Neural progenitor cell (in vitro differentiated cells): ENCODE data around the gene CLEC20A. TPM values are rescaled to one million over a fixed set of nuclear protein-coding genes. Genes with fewer than 3 reads are reported as not detected.
A peak's percentile ranks its signal among the peaks of the same experiment; 100 is the strongest.

ENCODE experiments used
- DNase-seq: peaks from one replicate; pipeline ENCODE4 v3.0.0-alpha.2; 2016; ENCODE audit warnings: low spot score
- H2AFZ ChIP-seq: fragments of 200-600 bp; sonication (generic); replicated peaks from 2 replicates; pipeline ENCODE4 v1.6.1; 2016; ENCODE audit warnings: antibody characterized with exemption
- H3F3A ChIP-seq: fragments of 200-600 bp; sonication (generic); 2 replicates; pipeline ENCODE4 v1.6.1; 2016; ENCODE audit warnings: antibody characterized with exemption, low read depth
- H3K27ac ChIP-seq: fragments of 200-600 bp; sonication (generic); 2 replicates; pipeline ENCODE4 v1.5.1; 2016; ENCODE audit warnings: mild to moderate bottlenecking
- H3K27me3 ChIP-seq: fragments of 200-600 bp; sonication (generic); 2 replicates; pipeline ENCODE4 v1.6.1; 2016; ENCODE audit warnings: mild to moderate bottlenecking, moderate library complexity
- H3K36me3 ChIP-seq: fragments of 200-600 bp; sonication (generic); 2 replicates; pipeline ENCODE4 v1.5.1; 2016
- H3K4me1 ChIP-seq: fragments of 200-600 bp; sonication (generic); 2 replicates; pipeline ENCODE4 v1.6.1; 2016; ENCODE audit warnings: mixed run types
- H3K4me2 ChIP-seq: fragments of 200-600 bp; sonication (generic); 2 replicates; pipeline ENCODE4 v1.6.1; 2016
- H3K4me3 ChIP-seq: fragments of 200-600 bp; sonication (generic); 2 replicates; pipeline ENCODE4 v1.5.1; 2016
- H3K79me2 ChIP-seq: fragments of 200-600 bp; sonication (generic); 2 replicates; pipeline ENCODE4 v1.6.1; 2016; ENCODE audit warnings: low read depth
- H3K9ac ChIP-seq: fragments of 200-600 bp; sonication (generic); 2 replicates; pipeline ENCODE4 v1.6.1; 2016
- H3K9me3 ChIP-seq: fragments of 200-600 bp; sonication (generic); 2 replicates; pipeline ENCODE4 v1.5.1; 2016; ENCODE audit warnings: low read depth
- H4K20me1 ChIP-seq: fragments of 200-600 bp; sonication (generic); 2 replicates; pipeline ENCODE4 v1.6.1; 2016; ENCODE audit warnings: low read depth
- H3K27ac Mint-ChIP-seq: 3 replicates; pipeline ENCODE4 v1.8.0; 2021; ENCODE audit warnings: mixed read lengths
- H3K27me3 Mint-ChIP-seq: 2 replicates; pipeline ENCODE4 v1.8.0; 2022; ENCODE audit warnings: low read depth, mild to moderate bottlenecking, inconsistent platforms, moderate library complexity, mixed read lengths; ENCODE audit not compliant: insufficient read depth
- H3K36me3 Mint-ChIP-seq: 3 replicates; pipeline ENCODE4 v1.8.0; 2021; ENCODE audit warnings: mixed read lengths
- H3K4me1 Mint-ChIP-seq: 3 replicates; pipeline ENCODE4 v1.8.0; 2021; ENCODE audit warnings: mixed read lengths
- H3K4me3 Mint-ChIP-seq: 3 replicates; pipeline ENCODE4 v1.8.0; 2021; ENCODE audit warnings: mild to moderate bottlenecking, moderate library complexity, mixed read lengths
- H3K9me3 Mint-ChIP-seq: 3 replicates; pipeline ENCODE4 v1.8.0; 2020; ENCODE audit warnings: mixed read lengths
- CTCF ChIP-seq: fragments of 200-600 bp; sonication (generic); IDR thresholded peaks from 2 replicates; pipeline ENCODE4 v1.5.1; 2017; ENCODE audit warnings: antibody characterized with exemption, mild to moderate bottlenecking
- EZH2 ChIP-seq: fragments of 200-600 bp; sonication (generic); IDR thresholded peaks from 2 replicates; pipeline ENCODE4 v1.6.1; 2017; ENCODE audit warnings: antibody characterized with exemption, mild to moderate bottlenecking, moderate library complexity
- EZH2phosphoT487 ChIP-seq: fragments of 200-600 bp; sonication (generic); IDR thresholded peaks from 2 replicates; pipeline ENCODE4 v1.6.1; 2017; ENCODE audit warnings: antibody characterized with exemption
- total RNA-seq: library from RNA; depleted of rRNA; stranded (reverse); fragments of >200 nt; gene quantifications from 2 replicates; pipeline ENCODE4 v1.2.3, GENCODE V29; 2015; ENCODE audit warnings: low replicate concordance

The CLEC20A gene
- total RNA-seq, 1 donor from 2014 or later = not detected

GRCh38 chr1:178538192-178538916 lies 41.6 kb upstream of the CLEC20A start:
- no peaks in the 10 kb centered on the region for H4K20me1 ChIP-seq
- Mint-ChIP-seq H3K4me1 (peaks cover 23% of the 10 kb centered on the region), H3K27me3 (peaks cover 4% of the 10 kb centered on the region), H3K27ac (peak overlapping the region; percentile 28), H3K9me3 (no peaks in the 10 kb centered on the region), H3K4me3 (peak overlapping the region; percentile 8), H3K36me3 (no peaks in the 10 kb centered on the region)
- TF ChIP-seq EZH2phosphoT487 (no peak), EZH2 (no peak), CTCF (no peak)
- H3K27me3 ChIP-seq = no peaks in the 10 kb centered on the region
- H3K36me3 ChIP-seq = no peaks in the 10 kb centered on the region
- no peak for DNase-seq
- H3K4me1 ChIP-seq = peaks cover 2% of the 10 kb centered on the region
- no peak overlapping the region for H3K4me3 ChIP-seq
- H3K9ac ChIP-seq = no peak overlapping the region
- H3K27ac ChIP-seq = no peak overlapping the region
- peak overlapping the region; percentile 71 for H2AFZ ChIP-seq
- H3K4me2 ChIP-seq = no peak overlapping the region
- H3K79me2 ChIP-seq = no peaks in the 10 kb centered on the region
- H3F3A ChIP-seq = peaks cover 12% of the 10 kb centered on the region
- H3K9me3 ChIP-seq = no peaks in the 10 kb centered on the region

GRCh38 chr1:178537382-178538090 lies 40.8 kb upstream of the CLEC20A start:
- no peaks in the 10 kb centered on the region for H3K36me3 ChIP-seq
- H3K9ac ChIP-seq = no peak overlapping the region
- H3K9me3 ChIP-seq = no peaks in the 10 kb centered on the region
- no peaks in the 10 kb centered on the region for H4K20me1 ChIP-seq
- Mint-ChIP-seq H3K4me3 (no peak overlapping the region), H3K27ac (peak overlapping the region; percentile 28), H3K27me3 (peaks cover 4% of the 10 kb centered on the region), H3K36me3 (no peaks in the 10 kb centered on the region), H3K4me1 (peaks cover 20% of the 10 kb centered on the region), H3K9me3 (no peaks in the 10 kb centered on the region)
- TF ChIP-seq EZH2phosphoT487 = no peak
- TF ChIP-seq CTCF = no peak
- no peak for TF ChIP-seq EZH2
- no peak overlapping the region for H2AFZ ChIP-seq
- no peaks in the 10 kb centered on the region for H3K27me3 ChIP-seq
- no peaks in the 10 kb centered on the region for H3K4me1 ChIP-seq
- peaks cover 4% of the 10 kb centered on the region for H3F3A ChIP-seq
- no peak overlapping the region for H3K4me3 ChIP-seq
- H3K4me2 ChIP-seq = no peak overlapping the region
- H3K79me2 ChIP-seq = no peaks in the 10 kb centered on the region
- no peak for DNase-seq
- no peak overlapping the region for H3K27ac ChIP-seq

GRCh38 chr1:178536844-178537371 lies 40.1 kb upstream of the CLEC20A start:
- no peak for TF ChIP-seq EZH2phosphoT487
- no peak for TF ChIP-seq CTCF
- no peak for TF ChIP-seq EZH2
- Histone ChIP-seq H3K27me3 (no peaks in the 10 kb centered on the region), H3K4me2 (no peak overlapping the region), H2AFZ (no peak overlapping the region), H3K27ac (no peak overlapping the region), H3K4me1 (no peaks in the 10 kb centered on the region), H3K36me3 (no peaks in the 10 kb centered on the region), H3F3A (no peaks in the 10 kb centered on the region), H4K20me1 (no peaks in the 10 kb centered on the region), H3K4me3 (no peak overlapping the region), H3K9ac (no peak overlapping the region), H3K79me2 (no peaks in the 10 kb centered on the region), H3K9me3 (no peaks in the 10 kb centered on the region)
- Mint-ChIP-seq H3K27me3 (peaks cover 6% of the 10 kb centered on the region), H3K36me3 (no peaks in the 10 kb centered on the region), H3K4me1 (peaks cover 19% of the 10 kb centered on the region), H3K27ac (no peak overlapping the region), H3K4me3 (no peak overlapping the region), H3K9me3 (no peaks in the 10 kb centered on the region)
- no peak for DNase-seq
